ENCODE measurements around the gene RPS6KA2.

Gene RPS6KA2

DNA sequence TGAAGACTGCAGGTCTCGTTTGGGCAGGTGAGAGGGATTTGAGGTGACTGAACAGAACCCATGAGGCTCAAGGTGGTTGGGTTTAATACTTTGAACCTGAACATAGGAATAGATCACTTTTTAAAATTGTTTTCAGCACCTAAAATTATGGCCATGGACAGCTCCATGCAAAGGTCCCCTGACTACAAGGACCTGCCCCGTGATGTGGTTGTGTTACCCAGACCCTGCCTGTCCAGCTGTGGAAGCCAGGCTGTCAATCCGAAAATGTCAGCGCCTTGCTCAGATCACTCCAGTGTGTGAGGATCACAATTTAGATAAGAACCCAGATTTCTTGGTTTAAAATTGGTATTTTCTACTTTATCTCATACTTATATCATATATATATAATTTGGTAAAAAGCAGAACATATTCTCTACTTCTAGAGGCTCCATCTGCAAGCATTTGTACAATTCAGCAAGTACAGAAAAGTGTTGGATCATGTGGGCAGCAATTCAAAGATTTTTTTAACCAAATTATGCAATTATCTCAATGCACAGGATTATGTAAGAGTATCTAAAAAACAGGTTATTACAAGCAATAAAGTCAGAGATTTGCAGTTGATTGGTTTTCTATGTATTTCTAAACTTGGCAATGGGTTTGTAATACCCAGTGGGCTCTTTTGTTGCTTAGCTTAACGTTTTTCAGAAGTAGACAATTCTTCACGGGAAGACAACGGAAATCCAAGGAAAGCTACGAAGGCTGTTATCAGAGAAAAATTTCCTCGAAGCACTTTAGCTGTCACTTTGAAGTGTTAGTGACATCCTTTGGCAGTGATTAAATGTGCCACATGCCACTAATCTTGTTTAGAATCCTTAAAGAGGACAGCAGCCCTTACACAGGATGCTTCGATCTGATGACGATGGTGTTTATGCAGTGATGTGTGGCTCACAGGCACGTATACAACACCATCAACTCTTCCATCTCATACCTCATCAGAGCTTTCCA is 24.1 kb upstream of the RPS6KA2 start:
- DNase-seq (ENCODE audit: extremely low spot score) = no peak
- TF ChIP-seq, protein P1, sequence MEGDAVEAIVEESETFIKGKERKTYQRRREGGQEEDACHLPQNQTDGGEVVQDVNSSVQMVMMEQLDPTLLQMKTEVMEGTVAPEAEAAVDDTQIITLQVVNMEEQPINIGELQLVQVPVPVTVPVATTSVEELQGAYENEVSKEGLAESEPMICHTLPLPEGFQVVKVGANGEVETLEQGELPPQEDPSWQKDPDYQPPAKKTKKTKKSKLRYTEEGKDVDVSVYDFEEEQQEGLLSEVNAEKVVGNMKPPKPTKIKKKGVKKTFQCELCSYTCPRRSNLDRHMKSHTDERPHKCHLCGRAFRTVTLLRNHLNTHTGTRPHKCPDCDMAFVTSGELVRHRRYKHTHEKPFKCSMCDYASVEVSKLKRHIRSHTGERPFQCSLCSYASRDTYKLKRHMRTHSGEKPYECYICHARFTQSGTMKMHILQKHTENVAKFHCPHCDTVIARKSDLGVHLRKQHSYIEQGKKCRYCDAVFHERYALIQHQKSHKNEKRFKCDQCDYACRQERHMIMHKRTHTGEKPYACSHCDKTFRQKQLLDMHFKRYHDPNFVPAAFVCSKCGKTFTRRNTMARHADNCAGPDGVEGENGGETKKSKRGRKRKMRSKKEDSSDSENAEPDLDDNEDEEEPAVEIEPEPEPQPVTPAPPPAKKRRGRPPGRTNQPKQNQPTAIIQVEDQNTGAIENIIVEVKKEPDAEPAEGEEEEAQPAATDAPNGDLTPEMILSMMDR (IDR thresholded peaks at IDR 0.05; ENCODE audit: control extremely low read depth, extremely low read depth, low read depth, missing control alignments) = no peak
- ChIA-PET CTCF (interaction anchor here (1.5 kb wide), 1 partner anchor 8 kb away, joined by 4 read pairs; no protein-coding TSS in a partner anchor), POLR2A (no interaction called here)

DNA sequence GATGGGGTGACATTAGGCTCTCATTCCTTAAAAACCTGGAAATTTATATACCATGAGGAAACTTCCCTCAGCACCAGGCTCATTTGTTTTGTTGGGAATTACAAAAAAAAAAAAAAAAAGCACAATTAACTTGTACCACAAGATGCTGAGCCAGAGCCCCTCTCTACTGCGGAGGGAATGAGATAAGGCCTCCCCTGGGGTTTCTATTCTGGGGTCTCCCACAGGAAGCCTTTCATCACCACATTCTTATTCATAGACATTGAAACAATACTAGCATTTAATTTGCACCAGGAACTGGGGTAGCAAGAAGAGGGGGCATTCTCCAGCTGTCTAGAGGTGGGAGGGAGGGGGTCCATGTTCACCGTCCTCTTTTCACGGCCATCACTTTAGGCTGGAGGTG is 23.0 kb upstream of the RPS6KA2 start:
- no peak for DNase-seq (ENCODE audit: extremely low spot score)
- TF ChIP-seq, protein P1 (IDR thresholded peaks at IDR 0.05; ENCODE audit: control extremely low read depth, extremely low read depth, low read depth, missing control alignments) = no peak
- CTCF ChIA-PET = no interaction called here
- POLR2A ChIA-PET = no interaction called here

DNA sequence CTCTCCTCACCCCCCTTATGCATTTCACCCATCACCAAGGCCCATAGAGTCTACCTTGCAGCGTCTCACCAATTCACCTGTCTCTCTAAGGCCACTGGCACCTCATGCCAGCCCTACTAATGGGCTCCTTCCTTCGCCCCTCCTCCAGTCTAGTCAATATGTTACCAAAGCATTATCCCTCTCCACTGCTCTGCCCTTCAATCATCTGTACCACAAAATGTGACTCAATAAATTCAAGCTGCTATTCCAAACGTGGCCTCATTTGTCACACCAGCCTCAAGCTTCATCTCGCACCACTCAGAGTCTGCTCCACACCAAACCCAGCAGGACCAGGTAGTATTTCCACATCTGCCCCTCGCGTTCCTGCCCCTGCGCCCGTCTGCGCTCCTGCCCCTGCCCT is 21.8 kb upstream of the RPS6KA2 start:
- ChIA-PET CTCF (no interaction called here), POLR2A (no interaction called here)
- no peak for DNase-seq (ENCODE audit: extremely low spot score)
- TF ChIP-seq, protein P1 (IDR thresholded peaks at IDR 0.05; ENCODE audit: control extremely low read depth, extremely low read depth, low read depth, missing control alignments) = no peak

DNA sequence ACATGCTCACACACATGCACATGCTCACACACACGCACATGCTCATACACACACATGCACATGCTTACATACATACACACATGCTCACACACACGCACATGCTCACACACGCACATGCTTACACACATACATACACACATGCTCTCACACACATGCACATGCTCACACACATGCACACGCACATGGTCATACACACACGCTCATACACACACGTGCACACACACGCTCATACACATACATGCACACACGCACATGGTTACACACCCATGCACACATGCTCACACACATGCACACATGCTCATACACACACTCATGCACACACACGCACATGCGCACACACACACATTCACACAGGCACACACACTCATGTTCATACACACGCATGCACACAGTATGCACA is 20.8 kb upstream of the RPS6KA2 start:
- TF ChIP-seq, protein P1 (IDR thresholded peaks at IDR 0.05; ENCODE audit: control extremely low read depth, extremely low read depth, low read depth, missing control alignments) = no peak
- no peak for DNase-seq (ENCODE audit: extremely low spot score)
- CTCF ChIA-PET = no interaction called here
- POLR2A ChIA-PET = no interaction called here

DNA sequence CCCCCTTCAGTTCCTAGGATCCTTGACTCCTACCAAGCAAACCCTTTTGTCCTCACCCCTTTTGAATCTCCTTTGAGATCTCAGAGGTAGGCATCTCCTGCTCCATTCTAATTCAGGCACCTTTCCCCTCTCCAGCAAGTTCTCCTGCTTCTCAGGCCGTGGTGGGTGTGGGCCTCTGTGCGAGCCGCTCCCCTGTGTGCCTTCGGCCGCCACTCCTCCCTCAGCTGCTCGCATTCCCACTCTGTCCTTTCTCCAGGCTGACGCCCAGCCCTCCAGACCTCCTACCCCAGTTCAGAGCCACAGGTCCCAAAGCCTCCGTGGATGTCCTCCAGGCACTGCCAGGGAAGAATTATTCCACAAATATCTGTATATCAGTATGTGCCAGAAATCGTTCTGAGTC is 19.7 kb upstream of the RPS6KA2 start:
- POLR2A ChIA-PET = no interaction called here
- CTCF ChIA-PET = interaction anchor here (1.7 kb wide), 1 partner anchor 19 kb away, joined by 5 read pairs; the partner anchor contains the start of gene RPS6KA2
- TF ChIP-seq, protein P1 (IDR thresholded peaks at IDR 0.05; ENCODE audit: control extremely low read depth, extremely low read depth, low read depth, missing control alignments) = no peak
- no peak for DNase-seq (ENCODE audit: extremely low spot score)

DNA sequence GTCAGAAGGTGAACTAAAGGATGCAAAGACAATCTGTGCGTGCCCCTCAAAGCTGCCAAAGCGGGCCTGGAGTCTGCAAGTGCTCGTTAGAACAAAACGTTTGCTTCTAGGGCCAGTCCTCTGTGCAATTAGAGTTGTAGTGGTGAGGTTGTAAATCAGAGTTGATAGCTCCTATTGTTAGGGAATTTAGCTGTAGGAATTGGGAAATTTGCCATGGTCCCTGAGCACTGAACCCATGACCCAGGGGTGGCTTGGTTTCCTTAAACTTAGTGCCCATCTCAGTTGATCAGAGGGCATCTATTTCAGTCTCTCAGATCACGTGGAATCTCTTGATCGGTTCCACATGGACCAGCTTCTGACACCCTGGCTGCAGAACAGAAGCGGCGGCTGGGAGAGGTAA is 18.8 kb upstream of the RPS6KA2 start:
- no peak for DNase-seq (ENCODE audit: extremely low spot score)
- TF ChIP-seq, protein P1 (IDR thresholded peaks at IDR 0.05; ENCODE audit: control extremely low read depth, extremely low read depth, low read depth, missing control alignments) = no peak
- ChIA-PET POLR2A (no interaction called here), CTCF (interaction anchor here (1.1 to 1.7 kb wide), 2 partner anchors 14 to 18 kb away, joined by 3 to 5 read pairs; partner anchors contain the start of gene RPS6KA2)

Data from GM10248 (cell line).